HEK293 (cell line): Measurements from ENCODE around the gene N4BP2L1.

Experiments used
- CTCF ChIA-PET: fragments of 350-600 bp; formaldehyde crosslinking; extraction: SDS; loops from one replicate; lab custom pipeline; 2021; ENCODE audit warnings: antibody characterized with exemption; lab: Yijun Ruan, JAX
- POLR2A ChIA-PET: fragments of 300-600 bp; formaldehyde crosslinking; extraction: SDS; loops from one replicate; lab custom pipeline; 2020; ENCODE audit warnings: antibody characterized with exemption, inconsistent platforms; lab: Yijun Ruan, JAX
- H3K27ac ChIP-seq: fragments of 200-500 bp; sonication (Bioruptor generic); 2 replicates; pipeline ENCODE4 v1.5.1; 2014; ENCODE audit warnings: low read depth, low read length, control low read depth, inconsistent platforms; ENCODE audit errors: extremely low read depth
- H3K36me3 ChIP-seq, 2 experiments: fragments of 200-500 bp in 1 of 2; sonication (Bioruptor generic) in 1 of 2; 1 replicate in 1 of 2; 2 replicates in 1 of 2; pipeline ENCODE4 v1.5.1; 2014 to 2017; ENCODE audit warnings: inconsistent platforms in 2 of 2, low read length in 2 of 2; ENCODE audit not compliant: control insufficient read depth in 2 of 2, insufficient read depth in 1 of 2
- H3K4me1 ChIP-seq: fragments of 200-500 bp; sonication (Bioruptor generic); 2 replicates; pipeline ENCODE4 v1.5.1; 2014; ENCODE audit warnings: mild to moderate bottlenecking, low read length, inconsistent platforms; ENCODE audit not compliant: control insufficient read depth, insufficient read depth
- H3K4me3 ChIP-seq: 2 replicates; pipeline ENCODE4 v1.5.1; 2011; ENCODE audit warnings: low read depth, mild to moderate bottlenecking, control low read depth, low read length, moderate library complexity
- H3K9me3 ChIP-seq: fragments of 200-500 bp; sonication (Bioruptor generic); 2 replicates; pipeline ENCODE4 v1.5.1; 2014; ENCODE audit warnings: low read depth, low read length, inconsistent platforms; ENCODE audit not compliant: control insufficient read depth, insufficient read depth
- BCL11B ChIP-seq: fragments of 450-650 bp; formaldehyde crosslinking; IDR thresholded peaks from 2 replicates; pipeline ENCODE4 v1.5.1; 2016; ENCODE audit warnings: low read depth, missing biosample characterization, missing genetic modification characterization
- EGR2 ChIP-seq: fragments of 450-650 bp; formaldehyde crosslinking; IDR thresholded peaks from 2 replicates; pipeline ENCODE4 v1.5.1; 2016; ENCODE audit warnings: low read depth, missing biosample characterization, missing genetic modification characterization
- GFI1B ChIP-seq: fragments of 450-650 bp; formaldehyde crosslinking; IDR thresholded peaks from 2 replicates; pipeline ENCODE4 v1.5.1; 2016; ENCODE audit warnings: missing biosample characterization, missing genetic modification characterization
- GLIS2 ChIP-seq: fragments of 450-650 bp; formaldehyde crosslinking; IDR thresholded peaks from 2 replicates; pipeline ENCODE4 v1.5.1; 2016; ENCODE audit warnings: missing biosample characterization, missing genetic modification characterization
- KLF1 ChIP-seq: fragments of 450-650 bp; formaldehyde crosslinking; IDR thresholded peaks from 2 replicates; pipeline ENCODE4 v1.5.1; 2016; ENCODE audit warnings: missing biosample characterization, missing genetic modification characterization
- OSR2 ChIP-seq: fragments of 450-650 bp; formaldehyde crosslinking; IDR thresholded peaks from 2 replicates; pipeline ENCODE4 v1.5.1; 2016; ENCODE audit warnings: missing biosample characterization, missing genetic modification characterization
- REST ChIP-seq: fragments of 450-650 bp; formaldehyde crosslinking; IDR thresholded peaks from 2 replicates; pipeline ENCODE4 v1.5.1; 2016; ENCODE audit warnings: missing biosample characterization, missing genetic modification characterization
- WT1 ChIP-seq: fragments of 450-650 bp; formaldehyde crosslinking; IDR thresholded peaks from 2 replicates; pipeline ENCODE4 v1.5.1; 2016; ENCODE audit warnings: missing biosample characterization, missing genetic modification characterization
- ZBTB49 ChIP-seq: fragments of 450-650 bp; formaldehyde crosslinking; IDR thresholded peaks from 2 replicates; pipeline ENCODE4 v1.5.1; 2016; ENCODE audit warnings: missing biosample characterization, missing genetic modification characterization, low read depth
- ZNF133 ChIP-seq: fragments of 450-650 bp; formaldehyde crosslinking; IDR thresholded peaks from 2 replicates; pipeline ENCODE4 v1.5.1; 2016; ENCODE audit warnings: missing biosample characterization, missing genetic modification characterization
- ZNF16 ChIP-seq: fragments of 450-650 bp; formaldehyde crosslinking; IDR thresholded peaks from 2 replicates; pipeline ENCODE4 v1.5.1; 2016; ENCODE audit warnings: low read depth, missing biosample characterization, missing genetic modification characterization
- ZNF174 ChIP-seq: fragments of 450-650 bp; formaldehyde crosslinking; IDR thresholded peaks from 2 replicates; pipeline ENCODE4 v1.5.0; 2017; ENCODE audit warnings: missing biosample characterization, mild to moderate bottlenecking, missing genetic modification characterization
- ZNF184 ChIP-seq: fragments of 450-650 bp; IDR thresholded peaks from 2 replicates; pipeline ENCODE4 v1.5.1; 2018; ENCODE audit warnings: missing biosample characterization, mild to moderate bottlenecking, missing genetic modification characterization
- ZNF214 ChIP-seq: fragments of 450-650 bp; formaldehyde crosslinking; IDR thresholded peaks from 2 replicates; pipeline ENCODE4 v1.5.1; 2017; ENCODE audit warnings: missing biosample characterization, mild to moderate bottlenecking, missing genetic modification characterization, borderline replicate concordance
- ZNF37A ChIP-seq: fragments of 450-650 bp; IDR thresholded peaks from 2 replicates; pipeline ENCODE4 v1.5.1; 2018; ENCODE audit warnings: missing biosample characterization, missing genetic modification characterization
- ZNF416 ChIP-seq: fragments of 450-650 bp; formaldehyde crosslinking; IDR thresholded peaks from 2 replicates; pipeline ENCODE4 v1.5.1; 2016; ENCODE audit warnings: missing biosample characterization, missing genetic modification characterization
- ZNF48 ChIP-seq: fragments of 450-650 bp; formaldehyde crosslinking; IDR thresholded peaks from 2 replicates; pipeline ENCODE4 v1.5.1; 2016; ENCODE audit warnings: missing biosample characterization, missing genetic modification characterization
- ZNF513 ChIP-seq: fragments of 450-650 bp; IDR thresholded peaks from 2 replicates; pipeline ENCODE4 v1.5.1; 2018; ENCODE audit warnings: missing biosample characterization, missing genetic modification characterization
- ZNF521 ChIP-seq: fragments of 450-650 bp; formaldehyde crosslinking; IDR thresholded peaks from 2 replicates; pipeline ENCODE4 v1.5.1; 2017; ENCODE audit warnings: missing biosample characterization, mild to moderate bottlenecking, missing genetic modification characterization
- ZNF560 ChIP-seq: fragments of 450-650 bp; formaldehyde crosslinking; IDR thresholded peaks from 2 replicates; pipeline ENCODE4 v1.5.1; 2017; ENCODE audit warnings: missing biosample characterization, missing genetic modification characterization, borderline replicate concordance
- ZNF747 ChIP-seq: fragments of 450-650 bp; formaldehyde crosslinking; IDR thresholded peaks from 2 replicates; pipeline ENCODE4 v1.5.1; 2016; ENCODE audit warnings: missing biosample characterization, missing genetic modification characterization
- ZNF768 ChIP-seq: fragments of 450-650 bp; formaldehyde crosslinking; IDR thresholded peaks from 2 replicates; pipeline ENCODE4 v1.5.1; 2018; ENCODE audit warnings: missing biosample characterization, mild to moderate bottlenecking, missing genetic modification characterization
- ZNF777 ChIP-seq: fragments of 450-650 bp; formaldehyde crosslinking; IDR thresholded peaks from 2 replicates; pipeline ENCODE4 v1.5.1; 2017; ENCODE audit warnings: missing biosample characterization, missing genetic modification characterization, borderline replicate concordance
- ZNF791 ChIP-seq: fragments of 450-650 bp; formaldehyde crosslinking; IDR thresholded peaks from 2 replicates; pipeline ENCODE4 v1.5.1; 2016; ENCODE audit warnings: missing biosample characterization, missing genetic modification characterization
- ZNF830 ChIP-seq: fragments of 450-650 bp; IDR thresholded peaks from 2 replicates; pipeline ENCODE4 v1.5.0; 2018; ENCODE audit warnings: missing biosample characterization, missing genetic modification characterization, low read depth, mild to moderate bottlenecking, moderate library complexity

The N4BP2L1 gene

GRCh38 chr13:32427852-32428580 is at the start of gene N4BP2L1 (continued):
- TF ChIP-seq ZBTB49 (tag by site-specific recombination) (no peak), ZNF174 (no peak), OSR2 (no peak), ZNF521 (no peak), ZNF416 (tag by site-specific recombination) (no peak), ZNF513 (no peak), ZNF16 (tag by site-specific recombination) (no peak), ZNF777 (tag by site-specific recombination) (no peak), ZNF184 (no peak), EGR2 (tag by site-specific recombination) (peak; percentile 87), WT1 (tag by site-specific recombination) (peak; percentile 29; the same call in 1 of the 2 replicates), KLF1 (tag by site-specific recombination) (peak; percentile 34; the same call in 1 of the 2 replicates)

- CTCF ChIA-PET, result no interaction called here
- H3K36me3 ChIP-seq, result peaks cover 0 to 5% of the 10 kb centered on the region in 2 experiments; a peak in 1 of 3 replicates
- no peak for TF ChIP-seq GLIS2 (tag by site-specific recombination)
- TF ChIP-seq BCL11B (tag by site-specific recombination), result no peak
- TF ChIP-seq GFI1B (tag by site-specific recombination), result no peak
- H3K27ac ChIP-seq, result no peak overlapping the region
- H3K4me3 ChIP-seq, result no peak overlapping the region
- H3K4me1 ChIP-seq, result no peaks in the 10 kb centered on the region
- POLR2A ChIA-PET, result no interaction called here
- H3K9me3 ChIP-seq, result no peaks in the 10 kb centered on the region
These were observed 49.0 kb upstream of the N4BP2L1 start for GRCh38 chr13:32476892-32477291.

GRCh38 chr13:32476021-32476731 is 48.2 kb upstream of the N4BP2L1 start:
- Histone ChIP-seq H3K27ac (no peak overlapping the region), H3K9me3 (no peaks in the 10 kb centered on the region), H3K4me1 (no peaks in the 10 kb centered on the region), H3K4me3 (no peak overlapping the region), H3K36me3 (peaks cover 0 to 5% of the 10 kb centered on the region in 2 experiments; a peak in 1 of 3 replicates)
- ChIA-PET CTCF (no interaction called here), POLR2A (no interaction called here)
- TF ChIP-seq ZNF214 (no peak), ZNF830 (tag by site-specific recombination) (no peak), ZNF133 (tag by site-specific recombination) (no peak), ZNF768 (tag by site-specific recombination) (no peak), ZNF513 (no peak), ZNF747 (tag by site-specific recombination) (no peak), ZNF791 (tag by site-specific recombination) (no peak), REST (tag by site-specific recombination) (no peak), ZNF37A (tag by site-specific recombination) (no peak), ZNF560 (no peak), ZNF48 (tag by site-specific recombination) (no peak)
